ELF-1 (cell line): ENCODE data around the gene AKR7A2.
"Not testable (repeated sequence)": the region's sequence is repeated elsewhere in the genome, so short reads cannot be mapped to it uniquely, and the experiment has no call there.

ENCODE experiments used
- DNase-seq: peaks from one replicate; pipeline ENCODE4 v3.0.0-alpha.2; 2016; ENCODE audit warnings: low read depth, low spot score

AKR7A2 gene

DNA sequence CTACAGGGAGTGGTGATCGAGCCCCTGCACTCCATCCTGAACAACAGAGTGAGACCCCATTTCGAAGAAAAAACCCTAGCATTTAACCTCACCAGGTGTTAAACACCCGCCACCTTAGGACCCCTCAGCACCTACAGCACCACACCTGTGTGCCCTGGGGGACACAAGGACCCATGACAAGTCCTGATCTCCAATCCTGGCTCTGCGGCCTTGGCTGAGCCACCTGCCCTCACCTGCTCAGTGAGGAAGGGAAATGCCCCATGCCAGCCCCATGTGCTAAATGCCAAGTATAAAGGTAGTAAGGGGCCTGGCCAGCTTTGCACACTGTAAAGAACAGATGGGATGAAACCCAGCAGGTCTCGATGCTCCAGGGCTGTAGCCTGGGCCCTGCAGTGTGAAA, 49.2 kb downstream of the AKR7A2 start:
- no peak for DNase-seq

- no peak for DNase-seq
Observed at GRCh38 chr1:19262047-19262446, 49.9 kb downstream of the AKR7A2 start.

DNA sequence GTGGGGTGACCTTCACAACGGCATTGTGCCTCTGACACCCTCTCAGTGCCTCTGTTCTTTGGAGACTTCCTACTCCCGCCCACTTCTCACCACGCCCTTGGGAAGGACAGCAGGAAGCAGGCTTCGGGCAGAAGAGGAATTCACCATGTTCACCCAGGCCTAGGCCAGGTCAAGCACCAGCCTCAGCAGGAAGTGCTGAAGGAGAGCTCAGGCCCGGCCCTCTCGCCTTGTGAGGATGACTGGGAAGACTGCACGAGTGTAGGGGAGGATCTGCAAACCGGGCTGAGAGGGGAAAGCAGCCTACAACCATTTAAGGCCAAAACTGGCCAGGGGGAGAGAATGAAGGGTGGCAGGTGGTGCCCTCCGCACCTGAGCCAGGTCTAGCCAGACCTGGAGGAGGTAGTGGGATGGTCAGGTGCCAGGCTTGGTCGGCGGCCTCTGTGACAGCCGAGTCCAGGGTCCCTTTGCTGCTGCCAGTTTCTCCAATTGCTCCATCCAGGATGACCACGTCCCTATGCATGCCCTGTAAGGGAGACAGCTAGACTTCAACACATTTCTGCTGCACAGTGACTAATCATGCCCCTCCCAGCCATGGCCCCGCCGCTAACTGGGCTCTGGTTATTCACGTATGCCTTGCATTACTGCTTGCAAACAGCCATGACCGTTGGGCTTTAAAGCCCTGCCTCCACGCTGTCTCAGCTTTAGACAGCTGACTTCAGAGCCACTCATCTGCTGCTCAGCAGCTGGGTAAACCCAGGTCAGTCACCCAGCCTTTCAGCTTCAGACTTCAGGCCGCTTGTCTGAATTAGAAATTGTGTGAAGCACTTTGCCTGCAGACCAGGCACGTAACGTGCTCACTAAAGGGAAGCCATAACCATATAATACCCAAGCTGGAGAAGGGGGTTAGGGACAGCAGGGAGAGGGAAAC, 51.5 kb downstream of the AKR7A2 start:
- DNase-seq, result no peak

DNA sequence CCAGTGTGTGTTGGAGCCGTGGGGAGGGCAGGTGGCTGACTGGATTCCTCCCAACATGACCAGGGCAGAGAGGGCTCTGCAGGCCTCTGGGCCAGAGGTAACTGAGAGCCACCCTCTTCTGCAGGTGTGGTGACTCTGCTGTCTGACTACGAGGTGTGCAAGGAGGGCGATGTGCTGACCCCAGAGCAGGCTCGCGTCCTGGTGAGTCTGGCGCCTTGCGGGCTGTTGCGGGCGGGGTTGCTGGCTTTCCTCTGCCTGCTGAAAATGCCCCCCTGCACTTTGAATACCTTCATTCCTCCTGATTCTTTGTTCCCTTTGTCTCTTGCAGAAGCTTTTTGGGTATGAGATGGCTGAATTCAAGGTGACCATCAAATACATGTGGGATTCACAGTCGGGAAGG, 53.6 kb downstream of the AKR7A2 start:
- DNase-seq, result no peak

- no peak for DNase-seq
Observed at GRCh38 chr1:19257178-19257914, 54.6 kb downstream of the AKR7A2 start.

- not testable (repeated sequence) for DNase-seq
Observed at GRCh38 chr1:19256301-19256700, 55.6 kb downstream of the AKR7A2 start.

GRCh38 chr1:19255288-19255687, 56.7 kb downstream of the AKR7A2 start:
- DNase-seq, result no peak

DNA sequence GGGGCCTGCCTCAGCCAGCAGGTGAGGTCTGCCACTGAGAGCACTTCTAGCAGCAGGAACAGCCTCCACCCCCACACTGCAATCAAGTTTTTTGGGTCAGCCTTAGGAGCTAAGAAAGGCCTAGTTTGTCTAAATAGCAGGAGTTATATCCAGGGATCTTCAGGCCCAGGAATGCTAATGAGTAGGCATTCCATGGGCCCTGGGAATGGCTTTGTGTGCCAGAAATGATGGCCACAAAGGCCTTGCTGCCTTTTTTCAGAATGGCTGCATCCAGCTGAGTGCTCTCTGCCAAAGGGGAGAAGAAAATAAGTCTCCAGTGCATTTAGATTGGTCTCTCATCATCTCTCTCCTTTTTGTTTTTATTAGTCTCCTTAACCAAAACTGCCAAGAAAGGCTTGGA, 57.5 kb downstream of the AKR7A2 start:
- no peak for DNase-seq
